ENCODE results near the gene NOS1AP.

DNA sequence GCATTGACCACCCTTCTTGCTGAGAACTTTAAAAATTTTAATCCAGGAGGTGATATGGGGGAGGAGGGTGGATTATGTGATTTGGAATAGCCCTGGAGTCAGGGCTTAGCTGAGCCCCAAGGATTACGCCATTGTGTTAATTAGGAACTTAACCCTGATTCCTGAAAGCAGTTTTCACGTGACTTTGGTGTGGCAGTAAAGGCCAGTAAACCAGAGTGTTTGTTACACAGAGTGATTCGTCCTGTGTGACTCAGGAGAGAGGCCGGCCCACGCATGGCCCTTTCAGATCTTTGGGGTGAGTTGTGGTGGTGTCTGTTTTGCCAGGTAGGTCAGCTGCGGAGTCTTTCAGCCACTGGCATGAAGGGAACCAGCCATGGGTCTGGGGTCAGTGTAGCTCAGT is 107.6 kb downstream of the NOS1AP start:
- TF ChIP-seq, protein P1, sequence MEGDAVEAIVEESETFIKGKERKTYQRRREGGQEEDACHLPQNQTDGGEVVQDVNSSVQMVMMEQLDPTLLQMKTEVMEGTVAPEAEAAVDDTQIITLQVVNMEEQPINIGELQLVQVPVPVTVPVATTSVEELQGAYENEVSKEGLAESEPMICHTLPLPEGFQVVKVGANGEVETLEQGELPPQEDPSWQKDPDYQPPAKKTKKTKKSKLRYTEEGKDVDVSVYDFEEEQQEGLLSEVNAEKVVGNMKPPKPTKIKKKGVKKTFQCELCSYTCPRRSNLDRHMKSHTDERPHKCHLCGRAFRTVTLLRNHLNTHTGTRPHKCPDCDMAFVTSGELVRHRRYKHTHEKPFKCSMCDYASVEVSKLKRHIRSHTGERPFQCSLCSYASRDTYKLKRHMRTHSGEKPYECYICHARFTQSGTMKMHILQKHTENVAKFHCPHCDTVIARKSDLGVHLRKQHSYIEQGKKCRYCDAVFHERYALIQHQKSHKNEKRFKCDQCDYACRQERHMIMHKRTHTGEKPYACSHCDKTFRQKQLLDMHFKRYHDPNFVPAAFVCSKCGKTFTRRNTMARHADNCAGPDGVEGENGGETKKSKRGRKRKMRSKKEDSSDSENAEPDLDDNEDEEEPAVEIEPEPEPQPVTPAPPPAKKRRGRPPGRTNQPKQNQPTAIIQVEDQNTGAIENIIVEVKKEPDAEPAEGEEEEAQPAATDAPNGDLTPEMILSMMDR (IDR thresholded peaks at IDR 0.05) = no peak
- TF ChIP-seq POLR2A (IDR thresholded peaks at IDR 0.05) (no peak), EP300 (IDR thresholded peaks at IDR 0.05) (no peak)

Data from stomach (tissue), 4 donors.